ENCODE data around the gene COL7A1.

The COL7A1 gene

GRCh38 chr3:48581621-48582481 lies 13.3 kb downstream of the COL7A1 start:
- Histone ChIP-seq H3K36me3 (ENCODE audit: control insufficient read depth, insufficient read depth, low read length) (peaks cover 72% of the 10 kb centered on the region), H3K9me3 (ENCODE audit: control insufficient read depth, insufficient read depth, low read length) (no peaks in the 10 kb centered on the region), H3K9ac (ENCODE audit: low read depth, low read length) (no peak overlapping the region), H3K4me3 (ENCODE audit: low read depth, low read length) (no peak overlapping the region), H3K27me3 (ENCODE audit: control insufficient read depth, insufficient read depth, low read length) (no peaks in the 10 kb centered on the region), H3K4me1 (ENCODE audit: control insufficient read depth, insufficient read depth, low read length) (no peaks in the 10 kb centered on the region)

GRCh38 chr3:48576647-48577046 lies 18.5 kb downstream of the COL7A1 start:
- H3K36me3 ChIP-seq (ENCODE audit: control insufficient read depth, insufficient read depth, low read length) = peaks cover 83% of the 10 kb centered on the region

GRCh38 chr3:48575366-48575765 lies 19.8 kb downstream of the COL7A1 start:
- H3K36me3 ChIP-seq (ENCODE audit: control insufficient read depth, insufficient read depth, low read length) = peaks cover 80% of the 10 kb centered on the region
- no peaks in the 10 kb centered on the region for H3K4me1 ChIP-seq (ENCODE audit: control insufficient read depth, insufficient read depth, low read length)
- no peaks in the 10 kb centered on the region for H3K27me3 ChIP-seq (ENCODE audit: control insufficient read depth, insufficient read depth, low read length)
- H3K9me3 ChIP-seq (ENCODE audit: control insufficient read depth, insufficient read depth, low read length) = no peaks in the 10 kb centered on the region
- no peak overlapping the region for H3K9ac ChIP-seq (ENCODE audit: low read depth, low read length)
- H3K4me3 ChIP-seq (ENCODE audit: low read depth, low read length) = no peak overlapping the region

More at GRCh38 chr3:48576647-48577046, 18.5 kb downstream of the COL7A1 start:
- no peak overlapping the region for H3K4me3 ChIP-seq (ENCODE audit: low read depth, low read length)
- no peak overlapping the region for H3K9ac ChIP-seq (ENCODE audit: low read depth, low read length)
- H3K9me3 ChIP-seq (ENCODE audit: control insufficient read depth, insufficient read depth, low read length) = no peaks in the 10 kb centered on the region
- no peaks in the 10 kb centered on the region for H3K4me1 ChIP-seq (ENCODE audit: control insufficient read depth, insufficient read depth, low read length)
- no peaks in the 10 kb centered on the region for H3K27me3 ChIP-seq (ENCODE audit: control insufficient read depth, insufficient read depth, low read length)

GRCh38 chr3:48573973-48574585 lies 21.1 kb downstream of the COL7A1 start:
- Histone ChIP-seq H3K27me3 (ENCODE audit: control insufficient read depth, insufficient read depth, low read length) (no peaks in the 10 kb centered on the region), H3K4me3 (ENCODE audit: low read depth, low read length) (no peak overlapping the region), H3K4me1 (ENCODE audit: control insufficient read depth, insufficient read depth, low read length) (no peaks in the 10 kb centered on the region), H3K9me3 (ENCODE audit: control insufficient read depth, insufficient read depth, low read length) (no peaks in the 10 kb centered on the region), H3K36me3 (ENCODE audit: control insufficient read depth, insufficient read depth, low read length) (peaks cover 82% of the 10 kb centered on the region), H3K9ac (ENCODE audit: low read depth, low read length) (no peak overlapping the region)

- Histone ChIP-seq H3K9me3 (ENCODE audit: control insufficient read depth, insufficient read depth, low read length) (no peaks in the 10 kb centered on the region), H3K36me3 (ENCODE audit: control insufficient read depth, insufficient read depth, low read length) (peaks cover 81% of the 10 kb centered on the region), H3K4me1 (ENCODE audit: control insufficient read depth, insufficient read depth, low read length) (no peaks in the 10 kb centered on the region), H3K4me3 (ENCODE audit: low read depth, low read length) (no peak overlapping the region), H3K9ac (ENCODE audit: low read depth, low read length) (no peak overlapping the region), H3K27me3 (ENCODE audit: control insufficient read depth, insufficient read depth, low read length) (no peaks in the 10 kb centered on the region)
Measured at GRCh38 chr3:48572517-48572916, 22.6 kb downstream of the COL7A1 start.

GRCh38 chr3:48571938-48572337 lies 23.2 kb downstream of the COL7A1 start:
- Histone ChIP-seq H3K36me3 (ENCODE audit: control insufficient read depth, insufficient read depth, low read length) (peaks cover 79% of the 10 kb centered on the region), H3K27me3 (ENCODE audit: control insufficient read depth, insufficient read depth, low read length) (no peaks in the 10 kb centered on the region), H3K4me3 (ENCODE audit: low read depth, low read length) (no peak overlapping the region)

GRCh38 chr3:48569808-48570450 lies 25.2 kb downstream of the COL7A1 start:
- no peak overlapping the region for H3K4me3 ChIP-seq (ENCODE audit: low read depth, low read length)
- no peak overlapping the region for H3K9ac ChIP-seq (ENCODE audit: low read depth, low read length)
- no peaks in the 10 kb centered on the region for H3K27me3 ChIP-seq (ENCODE audit: control insufficient read depth, insufficient read depth, low read length)
- no peaks in the 10 kb centered on the region for H3K4me1 ChIP-seq (ENCODE audit: control insufficient read depth, insufficient read depth, low read length)
- peaks cover 69% of the 10 kb centered on the region for H3K36me3 ChIP-seq (ENCODE audit: control insufficient read depth, insufficient read depth, low read length)
- H3K9me3 ChIP-seq (ENCODE audit: control insufficient read depth, insufficient read depth, low read length) = no peaks in the 10 kb centered on the region

More at GRCh38 chr3:48571938-48572337, 23.2 kb downstream of the COL7A1 start:
- Histone ChIP-seq H3K4me1 (ENCODE audit: control insufficient read depth, insufficient read depth, low read length) (no peaks in the 10 kb centered on the region), H3K9me3 (ENCODE audit: control insufficient read depth, insufficient read depth, low read length) (no peaks in the 10 kb centered on the region), H3K9ac (ENCODE audit: low read depth, low read length) (no peak overlapping the region)

GRCh38 chr3:48569400-48569799 lies 25.7 kb downstream of the COL7A1 start:
- Histone ChIP-seq H3K27me3 (ENCODE audit: control insufficient read depth, insufficient read depth, low read length) (no peaks in the 10 kb centered on the region), H3K4me3 (ENCODE audit: low read depth, low read length) (no peak overlapping the region), H3K4me1 (ENCODE audit: control insufficient read depth, insufficient read depth, low read length) (no peaks in the 10 kb centered on the region), H3K9ac (ENCODE audit: low read depth, low read length) (no peak overlapping the region), H3K36me3 (ENCODE audit: control insufficient read depth, insufficient read depth, low read length) (peaks cover 65% of the 10 kb centered on the region), H3K9me3 (ENCODE audit: control insufficient read depth, insufficient read depth, low read length) (no peaks in the 10 kb centered on the region)

- Histone ChIP-seq H3K27me3 (ENCODE audit: control insufficient read depth, insufficient read depth, low read length) (no peaks in the 10 kb centered on the region), H3K9me3 (ENCODE audit: control insufficient read depth, insufficient read depth, low read length) (no peaks in the 10 kb centered on the region), H3K4me1 (ENCODE audit: control insufficient read depth, insufficient read depth, low read length) (no peaks in the 10 kb centered on the region), H3K4me3 (ENCODE audit: low read depth, low read length) (no peak overlapping the region), H3K36me3 (ENCODE audit: control insufficient read depth, insufficient read depth, low read length) (peaks cover 62% of the 10 kb centered on the region), H3K9ac (ENCODE audit: low read depth, low read length) (no peak overlapping the region)
Measured at GRCh38 chr3:48568476-48568875, 26.7 kb downstream of the COL7A1 start.

GRCh38 chr3:48567500-48567899 lies 27.6 kb downstream of the COL7A1 start:
- H3K9ac ChIP-seq (ENCODE audit: low read depth, low read length) = no peak overlapping the region
- no peaks in the 10 kb centered on the region for H3K9me3 ChIP-seq (ENCODE audit: control insufficient read depth, insufficient read depth, low read length)
- peaks cover 53% of the 10 kb centered on the region for H3K36me3 ChIP-seq (ENCODE audit: control insufficient read depth, insufficient read depth, low read length)
- H3K4me3 ChIP-seq (ENCODE audit: low read depth, low read length) = no peak overlapping the region
- no peaks in the 10 kb centered on the region for H3K4me1 ChIP-seq (ENCODE audit: control insufficient read depth, insufficient read depth, low read length)
- H3K27me3 ChIP-seq (ENCODE audit: control insufficient read depth, insufficient read depth, low read length) = no peaks in the 10 kb centered on the region

GRCh38 chr3:48567090-48567489 lies 28.0 kb downstream of the COL7A1 start:
- H3K36me3 ChIP-seq (ENCODE audit: control insufficient read depth, insufficient read depth, low read length) = peaks cover 53% of the 10 kb centered on the region
- H3K4me3 ChIP-seq (ENCODE audit: low read depth, low read length) = no peak overlapping the region
- no peak overlapping the region for H3K9ac ChIP-seq (ENCODE audit: low read depth, low read length)
- H3K9me3 ChIP-seq (ENCODE audit: control insufficient read depth, insufficient read depth, low read length) = no peaks in the 10 kb centered on the region
- H3K27me3 ChIP-seq (ENCODE audit: control insufficient read depth, insufficient read depth, low read length) = no peaks in the 10 kb centered on the region
- no peaks in the 10 kb centered on the region for H3K4me1 ChIP-seq (ENCODE audit: control insufficient read depth, insufficient read depth, low read length)

GRCh38 chr3:48566401-48566760 lies 28.7 kb downstream of the COL7A1 start:
- Histone ChIP-seq H3K4me1 (ENCODE audit: control insufficient read depth, insufficient read depth, low read length) (no peaks in the 10 kb centered on the region), H3K36me3 (ENCODE audit: control insufficient read depth, insufficient read depth, low read length) (peaks cover 48% of the 10 kb centered on the region), H3K27me3 (ENCODE audit: control insufficient read depth, insufficient read depth, low read length) (no peaks in the 10 kb centered on the region), H3K9ac (ENCODE audit: low read depth, low read length) (no peak overlapping the region), H3K4me3 (ENCODE audit: low read depth, low read length) (no peak overlapping the region), H3K9me3 (ENCODE audit: control insufficient read depth, insufficient read depth, low read length) (no peaks in the 10 kb centered on the region)

All from iPS-15b (cell line).